VCaP (cell line): Measurements from ENCODE around the gene DGLUCY.

Experiments
- H3K27ac ChIP-seq: fragments of 450-650 bp; 2 replicates; pipeline ENCODE4 v1.5.1; 2017
- CTCF ChIP-seq: fragments of 450-650 bp; conservative IDR thresholded peaks from 2 replicates; pipeline ENCODE4 v1.5.1; 2017; ENCODE audit warnings: mild to moderate bottlenecking, moderate library complexity

Gene DGLUCY

GRCh38 chr14:91227183-91227628, 113.3 kb downstream of the DGLUCY start:
- no peak overlapping the region for H3K27ac ChIP-seq
- no peak for TF ChIP-seq CTCF

GRCh38 chr14:91228112-91229004, 114.5 kb downstream of the DGLUCY start:
- TF ChIP-seq CTCF = no peak
- no peak overlapping the region for H3K27ac ChIP-seq

- TF ChIP-seq CTCF = no peak
- no peak overlapping the region for H3K27ac ChIP-seq
Observed at GRCh38 chr14:91229005-91229382, 115.1 kb downstream of the DGLUCY start.

GRCh38 chr14:91229743-91230200, 115.9 kb downstream of the DGLUCY start:
- TF ChIP-seq CTCF = no peak

GRCh38 chr14:91230397-91231035, 116.6 kb downstream of the DGLUCY start:
- no peak overlapping the region for H3K27ac ChIP-seq
- no peak for TF ChIP-seq CTCF

More at GRCh38 chr14:91229743-91230200, 115.9 kb downstream of the DGLUCY start:
- no peak overlapping the region for H3K27ac ChIP-seq

- no peak overlapping the region for H3K27ac ChIP-seq
- TF ChIP-seq CTCF = no peak
Observed at GRCh38 chr14:91231446-91231845, 117.6 kb downstream of the DGLUCY start.

GRCh38 chr14:91232052-91232451, 118.2 kb downstream of the DGLUCY start:
- TF ChIP-seq CTCF = no peak
- no peak overlapping the region for H3K27ac ChIP-seq
